Nephron (organoid): ENCODE data around the gene DENND1A.

ENCODE experiments used
- H3K27ac Mint-ChIP-seq, 3 experiments: 2 replicates each; pipeline ENCODE4 v1.8.0; 2020; ENCODE audit warnings: mixed read lengths in 3 of 3, mild to moderate bottlenecking in 2 of 3, moderate library complexity in 1 of 3
- H3K27me3 Mint-ChIP-seq: 2 replicates; pipeline ENCODE4 v1.8.0; 2021; ENCODE audit warnings: low read depth, mild to moderate bottlenecking, moderate library complexity, mixed read lengths
- H3K36me3 Mint-ChIP-seq: 2 replicates; pipeline ENCODE4 v1.8.0; 2020; ENCODE audit warnings: low read depth, mixed read lengths
- H3K4me1 Mint-ChIP-seq: 2 replicates; pipeline ENCODE4 v1.8.0; 2020; ENCODE audit warnings: mixed read lengths
- H3K4me3 Mint-ChIP-seq, 3 experiments: 2 replicates each; pipeline ENCODE4 v1.8.0; 2020; ENCODE audit warnings: mild to moderate bottlenecking in 3 of 3, mixed read lengths in 3 of 3, moderate library complexity in 2 of 3
- H3K9me3 Mint-ChIP-seq: 2 replicates; pipeline ENCODE4 v1.8.0; 2020; ENCODE audit warnings: mixed read lengths
- TF ChIP-seq, protein P1 (sequence below), 3 experiments: fragments of 200-600 bp; sonication (generic); IDR thresholded peaks; one replicate each; pipeline ENCODE4 v1.5.0; 2021; ENCODE audit warnings: antibody characterized with exemption in 3 of 3; ENCODE audit not compliant: unreplicated experiment in 3 of 3

The DENND1A gene

DNA sequence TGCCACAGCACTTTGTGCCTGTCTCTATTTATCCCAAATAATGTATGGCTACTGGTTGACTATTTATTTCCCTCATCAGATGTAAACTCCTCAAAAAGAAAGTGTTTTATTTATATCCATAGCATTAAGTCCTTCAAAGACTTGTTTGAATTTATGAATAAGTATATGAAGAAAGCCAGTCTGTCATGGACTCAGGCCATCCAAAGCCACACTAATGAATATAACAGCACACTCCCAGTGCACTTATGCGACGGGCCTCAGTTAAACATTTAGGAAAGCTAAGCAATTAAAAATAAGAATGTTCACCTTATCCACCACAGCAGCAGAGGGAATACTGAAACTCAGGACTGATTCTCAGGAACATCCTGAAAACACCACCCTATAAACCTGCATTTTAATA lies 77.5 kb downstream of the DENND1A start:
- Mint-ChIP-seq H3K4me3 (no peak overlapping the region), H3K9me3 (peaks cover 21% of the 10 kb centered on the region), H3K36me3 (peaks cover 50% of the 10 kb centered on the region), H3K27ac (no peak overlapping the region), H3K4me1 (no peaks in the 10 kb centered on the region), H3K27me3 (no peaks in the 10 kb centered on the region)
- TF ChIP-seq, protein P1, sequence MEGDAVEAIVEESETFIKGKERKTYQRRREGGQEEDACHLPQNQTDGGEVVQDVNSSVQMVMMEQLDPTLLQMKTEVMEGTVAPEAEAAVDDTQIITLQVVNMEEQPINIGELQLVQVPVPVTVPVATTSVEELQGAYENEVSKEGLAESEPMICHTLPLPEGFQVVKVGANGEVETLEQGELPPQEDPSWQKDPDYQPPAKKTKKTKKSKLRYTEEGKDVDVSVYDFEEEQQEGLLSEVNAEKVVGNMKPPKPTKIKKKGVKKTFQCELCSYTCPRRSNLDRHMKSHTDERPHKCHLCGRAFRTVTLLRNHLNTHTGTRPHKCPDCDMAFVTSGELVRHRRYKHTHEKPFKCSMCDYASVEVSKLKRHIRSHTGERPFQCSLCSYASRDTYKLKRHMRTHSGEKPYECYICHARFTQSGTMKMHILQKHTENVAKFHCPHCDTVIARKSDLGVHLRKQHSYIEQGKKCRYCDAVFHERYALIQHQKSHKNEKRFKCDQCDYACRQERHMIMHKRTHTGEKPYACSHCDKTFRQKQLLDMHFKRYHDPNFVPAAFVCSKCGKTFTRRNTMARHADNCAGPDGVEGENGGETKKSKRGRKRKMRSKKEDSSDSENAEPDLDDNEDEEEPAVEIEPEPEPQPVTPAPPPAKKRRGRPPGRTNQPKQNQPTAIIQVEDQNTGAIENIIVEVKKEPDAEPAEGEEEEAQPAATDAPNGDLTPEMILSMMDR (IDR thresholded peaks at IDR 0.05; ENCODE audit: unreplicated experiment in 3 of 3): no peak

DNA sequence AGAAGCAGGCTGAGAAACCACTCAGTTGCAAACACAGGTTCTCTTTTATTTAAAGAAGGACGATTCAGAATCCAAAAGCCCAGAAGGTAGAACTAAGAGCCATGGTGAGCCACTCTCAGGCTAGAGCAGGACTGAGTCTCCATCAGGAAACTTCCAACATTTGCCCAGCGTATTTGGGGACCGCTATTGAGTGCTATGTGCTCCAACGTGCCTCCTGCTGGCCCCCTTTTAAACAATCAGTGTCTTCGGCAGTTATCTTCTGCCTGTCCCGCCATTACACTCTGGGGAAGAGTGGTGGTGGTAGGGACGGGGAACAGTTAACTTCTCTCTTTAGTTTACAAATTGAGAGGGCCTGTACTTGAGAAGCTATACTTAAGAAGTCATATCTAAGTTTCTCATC lies 78.1 kb downstream of the DENND1A start:
- Mint-ChIP-seq H3K27me3 (no peaks in the 10 kb centered on the region), H3K9me3 (peaks cover 25% of the 10 kb centered on the region), H3K4me3 (no peak overlapping the region), H3K4me1 (no peaks in the 10 kb centered on the region), H3K36me3 (peaks cover 50% of the 10 kb centered on the region), H3K27ac (no peak overlapping the region)
- TF ChIP-seq, protein P1 (IDR thresholded peaks at IDR 0.05; ENCODE audit: unreplicated experiment in 3 of 3): no peak

DNA sequence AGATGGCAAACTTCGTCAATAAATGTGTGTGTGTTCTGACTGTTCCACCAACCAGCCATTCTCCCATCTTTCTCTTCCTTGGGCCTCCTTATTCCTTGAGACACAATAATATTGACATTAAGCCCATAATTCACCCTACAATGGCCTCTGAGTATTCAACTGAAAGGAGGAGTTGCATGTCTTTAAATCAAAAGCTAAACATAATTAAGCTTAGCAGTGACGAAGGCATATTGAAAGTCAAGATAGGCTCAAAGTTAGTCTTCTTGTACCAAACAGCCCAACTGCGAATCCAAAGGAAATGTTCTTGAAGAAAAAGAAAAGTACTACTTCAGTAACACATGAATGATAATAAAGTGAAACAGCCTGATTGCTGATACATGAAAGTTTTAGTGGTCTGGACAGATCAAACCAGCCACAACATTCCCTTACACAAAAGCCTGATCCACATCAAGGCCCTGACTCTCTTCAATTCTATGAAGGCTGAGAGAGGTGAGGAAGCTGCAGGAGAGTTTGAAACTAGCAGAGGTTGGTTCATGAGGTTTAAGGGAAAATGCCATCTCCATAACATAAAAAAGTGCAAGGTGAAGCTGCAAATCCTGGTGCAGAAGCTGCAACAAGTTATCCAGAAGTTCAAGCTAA lies 81.4 kb downstream of the DENND1A start:
- Mint-ChIP-seq H3K27me3 (no peaks in the 10 kb centered on the region), H3K36me3 (peaks cover 63% of the 10 kb centered on the region), H3K4me3 (no peak overlapping the region), H3K9me3 (peaks cover 33% of the 10 kb centered on the region), H3K27ac (no peak overlapping the region), H3K4me1 (no peaks in the 10 kb centered on the region)
- TF ChIP-seq, protein P1 (IDR thresholded peaks at IDR 0.05; ENCODE audit: unreplicated experiment in 3 of 3): no peak

DNA sequence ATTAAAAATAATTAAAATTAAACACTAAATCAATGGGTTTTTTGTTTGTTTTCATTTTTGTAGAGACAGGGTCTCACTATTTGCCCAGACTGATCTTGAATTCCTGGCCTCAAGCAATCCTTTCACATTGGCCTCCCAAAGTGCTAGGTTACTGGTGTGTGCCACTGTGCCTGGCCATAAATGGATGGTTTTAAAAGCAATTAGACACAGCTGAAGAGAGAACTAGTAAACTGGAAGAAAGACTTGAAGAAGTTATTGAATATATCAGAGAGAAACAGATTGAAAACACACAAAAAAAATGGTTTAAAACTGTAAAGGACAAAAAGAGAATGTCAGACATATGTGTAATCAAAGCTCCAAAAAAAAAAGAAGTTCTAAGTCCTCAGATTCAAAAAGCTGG lies 83.0 kb downstream of the DENND1A start:
- Mint-ChIP-seq H3K27ac (no peak overlapping the region), H3K4me3 (no peak overlapping the region), H3K4me1 (no peaks in the 10 kb centered on the region), H3K36me3 (peaks cover 78% of the 10 kb centered on the region), H3K9me3 (peaks cover 46% of the 10 kb centered on the region), H3K27me3 (no peaks in the 10 kb centered on the region)
- TF ChIP-seq, protein P1 (IDR thresholded peaks at IDR 0.05; ENCODE audit: unreplicated experiment in 3 of 3): no peak

DNA sequence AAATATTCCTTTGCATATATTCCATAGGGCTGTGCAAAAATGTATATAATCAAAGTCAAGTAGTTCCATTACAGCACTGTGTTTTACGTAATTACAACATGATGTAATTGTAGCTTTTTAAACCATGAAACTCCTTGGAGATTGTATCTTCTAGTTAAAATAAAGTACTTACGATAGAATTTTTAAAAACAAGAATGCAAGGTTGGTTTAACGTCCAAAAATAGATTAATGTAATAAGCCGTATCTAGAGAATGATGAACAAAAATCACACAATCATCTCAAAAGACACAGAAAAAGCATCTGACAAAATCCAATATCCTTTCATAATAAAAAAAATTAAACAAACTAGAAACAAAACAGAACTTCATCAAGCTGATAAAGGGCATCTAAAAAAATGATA lies 86.2 kb downstream of the DENND1A start:
- no peaks in the 10 kb centered on the region for H3K4me1 Mint-ChIP-seq
- TF ChIP-seq, protein P1 (IDR thresholded peaks at IDR 0.05; ENCODE audit: unreplicated experiment in 3 of 3): no peak
- H3K36me3 Mint-ChIP-seq: peaks cover 66% of the 10 kb centered on the region
- no peaks in the 10 kb centered on the region for H3K27me3 Mint-ChIP-seq
- peaks cover 42% of the 10 kb centered on the region for H3K9me3 Mint-ChIP-seq
- H3K4me3 Mint-ChIP-seq: no peak overlapping the region
- H3K27ac Mint-ChIP-seq: no peak overlapping the region

DNA sequence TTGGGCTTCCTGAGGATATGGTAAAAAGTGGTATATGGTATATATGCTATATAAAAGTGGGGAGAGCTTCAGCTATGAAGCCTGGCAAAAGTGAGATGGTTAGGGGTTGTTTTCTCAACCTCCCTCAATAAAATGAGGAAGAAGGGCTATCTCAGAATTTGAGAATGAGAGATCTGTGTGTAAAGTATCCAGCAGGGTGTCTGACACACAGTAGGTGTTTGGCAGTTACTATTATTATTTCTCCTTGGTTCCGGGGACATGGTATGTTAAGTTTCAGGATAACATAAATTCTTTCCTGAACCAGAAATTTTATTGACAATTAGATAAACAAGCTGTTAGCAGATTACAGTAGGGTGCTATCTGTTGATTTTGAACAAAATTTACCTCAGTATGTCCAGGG lies 94.1 kb downstream of the DENND1A start:
- Mint-ChIP-seq H3K27me3 (peaks cover 4% of the 10 kb centered on the region), H3K9me3 (peaks cover 16% of the 10 kb centered on the region), H3K27ac (no peak overlapping the region), H3K36me3 (peaks cover 20% of the 10 kb centered on the region), H3K4me1 (peaks cover 15% of the 10 kb centered on the region), H3K4me3 (no peak overlapping the region)
- TF ChIP-seq, protein P1 (IDR thresholded peaks at IDR 0.05; ENCODE audit: unreplicated experiment in 3 of 3): no peak
